ENCODE results near the gene ANXA2R. TPM values are rescaled to one million over a fixed set of nuclear protein-coding genes. Genes with fewer than 3 reads are reported as not detected.
"Not testable (repeated sequence)": the region's sequence is repeated elsewhere in the genome, so short reads cannot be mapped to it uniquely, and the experiment has no call there.

The ANXA2R gene
- total RNA-seq, 1 experiment from 2014 or later = 6.2 TPM

DNA sequence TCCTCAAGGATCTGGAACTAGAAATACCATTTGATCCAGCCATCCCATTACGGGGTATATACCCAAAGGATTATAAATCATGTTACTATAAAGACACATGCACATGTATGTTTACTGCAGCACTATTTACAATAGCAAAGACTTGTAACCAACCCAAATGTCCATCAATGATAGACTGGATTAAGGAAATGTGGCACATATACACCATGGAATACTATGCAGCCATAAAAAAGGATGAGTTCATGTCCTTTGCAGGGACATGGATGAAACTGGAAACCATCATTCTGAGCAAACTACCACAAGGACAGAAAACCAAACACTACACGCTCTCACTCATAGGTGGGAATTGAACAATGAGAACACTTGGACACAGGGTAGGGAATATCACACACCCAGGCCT lies 19.9 kb upstream of the ANXA2R start:
- H3K9me3 ChIP-seq (ENCODE audit: control insufficient read depth, insufficient read depth, low read depth, low read length); CTCF ChIA-PET; in situ Hi-C loops (cut with HindIII; ENCODE audit: low pct_unique_long_range_greater_than_20kb, low sequenced_read_pairs); ATAC-seq; BruUV-seq (replicated peaks); H3K27ac ChIP-seq (ENCODE audit: low read length); intact Hi-C loops (cut with micrococcal nuclease; ENCODE audit: unreplicated experiment); DNase-seq (ENCODE audit: low read depth, low spot score); H3K36me3 ChIP-seq (ENCODE audit: control insufficient read depth, insufficient read depth, low read length); H3K4me3 ChIP-seq (ENCODE audit: low read depth in 2 of 2, low read length in 2 of 2); H3K27me3 ChIP-seq (ENCODE audit: control insufficient read depth, insufficient read depth, low read length); POLR2A ChIA-PET: not testable (repeated sequence)
- peaks cover 24% of the 10 kb centered on the region for H3K4me1 ChIP-seq (ENCODE audit: control insufficient read depth, insufficient read depth, low read length)

GRCh38 chr5:43055098-43055497 lies 15.0 kb upstream of the ANXA2R start:
- intact Hi-C loops (cut with micrococcal nuclease; ENCODE audit: unreplicated experiment); ATAC-seq; in situ Hi-C loops (cut with HindIII; ENCODE audit: low pct_unique_long_range_greater_than_20kb, low sequenced_read_pairs); BruUV-seq (replicated peaks); H3K27me3 ChIP-seq (ENCODE audit: control insufficient read depth, insufficient read depth, low read length); H3K4me3 ChIP-seq (ENCODE audit: low read depth in 2 of 2, low read length in 2 of 2); POLR2A ChIA-PET; CTCF ChIA-PET; H3K27ac ChIP-seq (ENCODE audit: low read length); H3K4me1 ChIP-seq (ENCODE audit: control insufficient read depth, insufficient read depth, low read length); H3K36me3 ChIP-seq (ENCODE audit: control insufficient read depth, insufficient read depth, low read length); DNase-seq (ENCODE audit: low read depth, low spot score); H3K9me3 ChIP-seq (ENCODE audit: control insufficient read depth, insufficient read depth, low read depth, low read length): not testable (repeated sequence)

- ATAC-seq = no peak
- ChIA-PET POLR2A (interaction anchor here (0.7 kb wide), 1 partner anchor 15 kb away, joined by 10 read pairs; no protein-coding TSS in a partner anchor), CTCF (no interaction called here)
- no peak for DNase-seq (ENCODE audit: low read depth, low spot score)
- no peaks in the 10 kb centered on the region for H3K36me3 ChIP-seq (ENCODE audit: control insufficient read depth, insufficient read depth, low read length)
- peaks cover 9% of the 10 kb centered on the region; the same call in 1 of the 2 replicates for H3K4me1 ChIP-seq (ENCODE audit: control insufficient read depth, insufficient read depth, low read length)
- no peaks in the 10 kb centered on the region for H3K9me3 ChIP-seq (ENCODE audit: control insufficient read depth, insufficient read depth, low read depth, low read length)
- TF ChIP-seq TCF7L2 (IDR thresholded peaks at IDR 0.05; ENCODE audit: low read depth, low read length) (no peak), SIN3A (IDR thresholded peaks at IDR 0.05; ENCODE audit: borderline replicate concordance, insufficient read depth, low read depth, low read length) (no peak), POLR2AphosphoS5 (IDR thresholded peaks at IDR 0.05; ENCODE audit: low read depth, low read length) (no peak)
- TF ChIP-seq, protein P1, sequence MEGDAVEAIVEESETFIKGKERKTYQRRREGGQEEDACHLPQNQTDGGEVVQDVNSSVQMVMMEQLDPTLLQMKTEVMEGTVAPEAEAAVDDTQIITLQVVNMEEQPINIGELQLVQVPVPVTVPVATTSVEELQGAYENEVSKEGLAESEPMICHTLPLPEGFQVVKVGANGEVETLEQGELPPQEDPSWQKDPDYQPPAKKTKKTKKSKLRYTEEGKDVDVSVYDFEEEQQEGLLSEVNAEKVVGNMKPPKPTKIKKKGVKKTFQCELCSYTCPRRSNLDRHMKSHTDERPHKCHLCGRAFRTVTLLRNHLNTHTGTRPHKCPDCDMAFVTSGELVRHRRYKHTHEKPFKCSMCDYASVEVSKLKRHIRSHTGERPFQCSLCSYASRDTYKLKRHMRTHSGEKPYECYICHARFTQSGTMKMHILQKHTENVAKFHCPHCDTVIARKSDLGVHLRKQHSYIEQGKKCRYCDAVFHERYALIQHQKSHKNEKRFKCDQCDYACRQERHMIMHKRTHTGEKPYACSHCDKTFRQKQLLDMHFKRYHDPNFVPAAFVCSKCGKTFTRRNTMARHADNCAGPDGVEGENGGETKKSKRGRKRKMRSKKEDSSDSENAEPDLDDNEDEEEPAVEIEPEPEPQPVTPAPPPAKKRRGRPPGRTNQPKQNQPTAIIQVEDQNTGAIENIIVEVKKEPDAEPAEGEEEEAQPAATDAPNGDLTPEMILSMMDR (IDR thresholded peaks at IDR 0.05) = no peak
- TF ChIP-seq, protein P2, sequence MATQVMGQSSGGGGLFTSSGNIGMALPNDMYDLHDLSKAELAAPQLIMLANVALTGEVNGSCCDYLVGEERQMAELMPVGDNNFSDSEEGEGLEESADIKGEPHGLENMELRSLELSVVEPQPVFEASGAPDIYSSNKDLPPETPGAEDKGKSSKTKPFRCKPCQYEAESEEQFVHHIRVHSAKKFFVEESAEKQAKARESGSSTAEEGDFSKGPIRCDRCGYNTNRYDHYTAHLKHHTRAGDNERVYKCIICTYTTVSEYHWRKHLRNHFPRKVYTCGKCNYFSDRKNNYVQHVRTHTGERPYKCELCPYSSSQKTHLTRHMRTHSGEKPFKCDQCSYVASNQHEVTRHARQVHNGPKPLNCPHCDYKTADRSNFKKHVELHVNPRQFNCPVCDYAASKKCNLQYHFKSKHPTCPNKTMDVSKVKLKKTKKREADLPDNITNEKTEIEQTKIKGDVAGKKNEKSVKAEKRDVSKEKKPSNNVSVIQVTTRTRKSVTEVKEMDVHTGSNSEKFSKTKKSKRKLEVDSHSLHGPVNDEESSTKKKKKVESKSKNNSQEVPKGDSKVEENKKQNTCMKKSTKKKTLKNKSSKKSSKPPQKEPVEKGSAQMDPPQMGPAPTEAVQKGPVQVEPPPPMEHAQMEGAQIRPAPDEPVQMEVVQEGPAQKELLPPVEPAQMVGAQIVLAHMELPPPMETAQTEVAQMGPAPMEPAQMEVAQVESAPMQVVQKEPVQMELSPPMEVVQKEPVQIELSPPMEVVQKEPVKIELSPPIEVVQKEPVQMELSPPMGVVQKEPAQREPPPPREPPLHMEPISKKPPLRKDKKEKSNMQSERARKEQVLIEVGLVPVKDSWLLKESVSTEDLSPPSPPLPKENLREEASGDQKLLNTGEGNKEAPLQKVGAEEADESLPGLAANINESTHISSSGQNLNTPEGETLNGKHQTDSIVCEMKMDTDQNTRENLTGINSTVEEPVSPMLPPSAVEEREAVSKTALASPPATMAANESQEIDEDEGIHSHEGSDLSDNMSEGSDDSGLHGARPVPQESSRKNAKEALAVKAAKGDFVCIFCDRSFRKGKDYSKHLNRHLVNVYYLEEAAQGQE (IDR thresholded peaks at IDR 0.05; ENCODE audit: insufficient read depth in 1 of 2, low read depth in 2 of 2, low read length in 1 of 2) = no peak
- no peak overlapping the region for H3K4me3 ChIP-seq (ENCODE audit: low read depth in 2 of 2, low read length in 2 of 2)
- H3K27ac ChIP-seq (ENCODE audit: low read length) = no peak overlapping the region
- in situ Hi-C loops (cut with HindIII; ENCODE audit: low pct_unique_long_range_greater_than_20kb, low sequenced_read_pairs) = no loop called here
- H3K27me3 ChIP-seq (ENCODE audit: control insufficient read depth, insufficient read depth, low read length) = no peaks in the 10 kb centered on the region
- BruUV-seq (replicated peaks) = no TSS peak
- intact Hi-C loops (cut with micrococcal nuclease; ENCODE audit: unreplicated experiment) = no loop called here
These were observed 11.6 kb upstream of the ANXA2R start for GRCh38 chr5:43051684-43052083.

Data from Panc1 (cell line).